NCI-H1436 treated with DMSO at 0.1 percent for 48 hours (cell line): ENCODE results near the gene BCR.

ENCODE experiments used
- DNase-seq: peaks from one replicate; lab custom pipeline; 2025; lab: John Stamatoyannopoulos, UW

The BCR gene

GRCh38 chr22:23218053-23218866, 38.0 kb downstream of the BCR start:
- no peak for DNase-seq

- no peak for DNase-seq
These were observed 38.5 kb downstream of the BCR start for GRCh38 chr22:23218867-23219251.

GRCh38 chr22:23219317-23219716, 39.0 kb downstream of the BCR start:
- DNase-seq = no peak

GRCh38 chr22:23219822-23220484, 39.6 kb downstream of the BCR start:
- no peak for DNase-seq

GRCh38 chr22:23220485-23221350, 40.4 kb downstream of the BCR start:
- no peak for DNase-seq

GRCh38 chr22:23221351-23221804, 41.1 kb downstream of the BCR start:
- DNase-seq = no peak

GRCh38 chr22:23222033-23222792, 41.9 kb downstream of the BCR start:
- no peak for DNase-seq

GRCh38 chr22:23222793-23223568, 42.7 kb downstream of the BCR start:
- no peak for DNase-seq

- DNase-seq = no peak
These were observed 43.4 kb downstream of the BCR start for GRCh38 chr22:23223569-23224317.

GRCh38 chr22:23224846-23225245, 44.5 kb downstream of the BCR start:
- DNase-seq = no peak

- no peak for DNase-seq
These were observed 45.0 kb downstream of the BCR start for GRCh38 chr22:23225337-23225723.

GRCh38 chr22:23225724-23226496, 45.6 kb downstream of the BCR start:
- no peak for DNase-seq

- DNase-seq = no peak
These were observed 46.2 kb downstream of the BCR start for GRCh38 chr22:23226497-23226850.

- DNase-seq = no peak
These were observed 47.1 kb downstream of the BCR start for GRCh38 chr22:23227380-23227779.

GRCh38 chr22:23228503-23228902, 48.2 kb downstream of the BCR start:
- no peak for DNase-seq

- no peak for DNase-seq
These were observed 49.3 kb downstream of the BCR start for GRCh38 chr22:23229646-23230045.

GRCh38 chr22:23230348-23231068, 50.2 kb downstream of the BCR start:
- no peak for DNase-seq

GRCh38 chr22:23231471-23232093, 51.3 kb downstream of the BCR start:
- DNase-seq = no peak
